Testis (tissue), 2 donors: Measurements from ENCODE around the gene AIG1.

ENCODE experiments used
- POLR2A ChIP-seq: fragments of 450-650 bp; IDR thresholded peaks from one replicate; pipeline ENCODE4 v1.6.1; 2017; ENCODE audit warnings: antibody characterized with exemption, mild to moderate bottlenecking, moderate library complexity
- TF ChIP-seq, protein P1 (sequence below), 3 experiments: fragments of 450-650 bp in 2 of 3; fragments of 200-600 bp in 1 of 3; sonication (generic) in 1 of 3; IDR thresholded peaks; one replicate each; pipeline ENCODE4 v1.5.1; 2016 to 2019; ENCODE audit warnings: antibody characterized with exemption in 3 of 3, mild to moderate bottlenecking in 2 of 3, moderate library complexity in 1 of 3

DNA sequence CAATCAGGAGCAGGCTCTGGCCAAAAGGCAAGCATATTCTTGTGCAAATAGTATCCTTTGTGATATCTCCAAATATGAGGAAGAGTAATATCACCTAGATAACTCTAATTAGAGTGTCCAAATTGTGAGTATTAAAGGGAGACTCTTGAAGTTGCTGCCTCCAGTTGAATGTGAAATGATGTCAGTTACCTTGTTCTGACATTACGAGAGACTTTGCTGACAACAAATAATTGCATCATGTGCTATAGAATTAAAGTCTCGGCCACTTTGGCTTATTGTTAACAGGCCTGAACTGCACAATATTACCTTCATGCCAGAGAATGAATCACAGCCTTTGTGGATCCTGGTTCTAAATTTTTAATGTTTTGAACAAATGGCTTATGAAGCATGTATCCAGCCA lies 106.5 kb downstream of the AIG1 start:
- TF ChIP-seq, protein P1, sequence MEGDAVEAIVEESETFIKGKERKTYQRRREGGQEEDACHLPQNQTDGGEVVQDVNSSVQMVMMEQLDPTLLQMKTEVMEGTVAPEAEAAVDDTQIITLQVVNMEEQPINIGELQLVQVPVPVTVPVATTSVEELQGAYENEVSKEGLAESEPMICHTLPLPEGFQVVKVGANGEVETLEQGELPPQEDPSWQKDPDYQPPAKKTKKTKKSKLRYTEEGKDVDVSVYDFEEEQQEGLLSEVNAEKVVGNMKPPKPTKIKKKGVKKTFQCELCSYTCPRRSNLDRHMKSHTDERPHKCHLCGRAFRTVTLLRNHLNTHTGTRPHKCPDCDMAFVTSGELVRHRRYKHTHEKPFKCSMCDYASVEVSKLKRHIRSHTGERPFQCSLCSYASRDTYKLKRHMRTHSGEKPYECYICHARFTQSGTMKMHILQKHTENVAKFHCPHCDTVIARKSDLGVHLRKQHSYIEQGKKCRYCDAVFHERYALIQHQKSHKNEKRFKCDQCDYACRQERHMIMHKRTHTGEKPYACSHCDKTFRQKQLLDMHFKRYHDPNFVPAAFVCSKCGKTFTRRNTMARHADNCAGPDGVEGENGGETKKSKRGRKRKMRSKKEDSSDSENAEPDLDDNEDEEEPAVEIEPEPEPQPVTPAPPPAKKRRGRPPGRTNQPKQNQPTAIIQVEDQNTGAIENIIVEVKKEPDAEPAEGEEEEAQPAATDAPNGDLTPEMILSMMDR (IDR thresholded peaks at IDR 0.05): no peak
- no peak for TF ChIP-seq POLR2A
